Natural killer cell (primary cell): Measurements from ENCODE around the gene STARD6. TPM values are rescaled to one million over a fixed set of nuclear protein-coding genes. Genes with fewer than 3 reads are reported as not detected.

Experiments used
- ATAC-seq, 3 donors: fragments of 150-1000 bp in 2 of 3; fragments of 200-7000 bp in 1 of 3; cut with Tn5 transposase; 1 replicate in 1 of 3; 2 replicates in 2 of 3; pipeline ENCODE4 v1.10.0; 2021; ENCODE audit warnings: mild to moderate bottlenecking in 2 of 3, moderate library complexity in 2 of 3
- DNase-seq, 2 donors: peaks; one replicate each; pipeline versions ENCODE4 v3.0.0 to v3.0.0-alpha.2; 2013 to 2021; ENCODE audit warnings: mixed read lengths in 1 of 2
- H3K27ac ChIP-seq: one replicate; pipeline ENCODE4 v1.5.1; 2013; ENCODE audit warnings: mild to moderate bottlenecking, low read length
- H3K27me3 ChIP-seq: one replicate; pipeline ENCODE4 v1.6.1; 2013; ENCODE audit warnings: low read length; ENCODE audit not compliant: control insufficient read depth, insufficient read depth
- H3K36me3 ChIP-seq: one replicate; pipeline ENCODE4 v1.6.1; 2013; ENCODE audit warnings: low read length; ENCODE audit not compliant: control insufficient read depth, insufficient read depth
- H3K4me1 ChIP-seq: one replicate; pipeline ENCODE4 v1.6.1; 2013; ENCODE audit warnings: low read length; ENCODE audit not compliant: control insufficient read depth, insufficient read depth
- H3K4me3 ChIP-seq: one replicate; pipeline ENCODE4 v1.5.1; 2013; ENCODE audit warnings: low read length
- H3K9me3 ChIP-seq: one replicate; pipeline ENCODE4 v1.6.1; 2013; ENCODE audit warnings: low read length; ENCODE audit not compliant: control insufficient read depth, insufficient read depth
- H3K27ac Mint-ChIP-seq, 2 donors: one replicate each; pipeline ENCODE4 v1.8.0; 2022; ENCODE audit warnings: mild to moderate bottlenecking in 2 of 2, mixed read lengths in 2 of 2, moderate library complexity in 1 of 2
- H3K27me3 Mint-ChIP-seq, 2 donors: one replicate each; pipeline ENCODE4 v1.8.0; 2022; ENCODE audit warnings: low read depth in 2 of 2, mixed read lengths in 2 of 2
- H3K36me3 Mint-ChIP-seq: one replicate; pipeline ENCODE4 v1.8.0; 2022; ENCODE audit warnings: mixed read lengths
- H3K4me1 Mint-ChIP-seq, 2 donors: one replicate each; pipeline ENCODE4 v1.8.0; 2022; ENCODE audit warnings: mixed read lengths in 2 of 2
- H3K4me3 Mint-ChIP-seq: one replicate; pipeline ENCODE4 v1.8.0; 2022; ENCODE audit warnings: mild to moderate bottlenecking, moderate library complexity, mixed read lengths
- H3K9me3 Mint-ChIP-seq, 2 donors: one replicate each; pipeline ENCODE4 v1.8.0; 2022; ENCODE audit warnings: mixed read lengths in 2 of 2
- CTCF ChIP-seq: fragments of 200-600 bp; IDR thresholded peaks from one replicate; pipeline ENCODE4 v1.8.0; 2022; ENCODE audit warnings: antibody characterized with exemption
- WGBS: methylation state at CpG from one replicate; pipeline ENCODE4 v1.1.7; 2013; ENCODE audit warnings: missing lambda C conversion rate; ENCODE audit not compliant: insufficient coverage; 5-methylcytosine and 5-hydroxymethylcytosine counted together
- intact Hi-C: fragments of 100-400 bp; cut with micrococcal nuclease; formaldehyde crosslinking; loops from one replicate; pipeline ENCODE4 v1.14.2; 2022
- total RNA-seq, 4 donors: library from RNA; stranded (reverse); fragments of 120-200 nt in 1 of 4; gene quantifications; one replicate each; pipeline versions ENCODE4 v1.2.3 to v1.2.4, GENCODE V29; 2013 to 2022

Gene STARD6
- total RNA-seq, 3 donors from 2014 or later (not counting 1 experiment from before 2014, with no cell fraction given) = not detected

GRCh38 chr18:54393648-54394294 lies 36.1 kb upstream of the STARD6 start:
- ATAC-seq (no peak), DNase-seq (no peak)
- TF ChIP-seq CTCF = no peak
- H3K36me3 Mint-ChIP-seq = no peaks in the 10 kb centered on the region
- no peaks in the 10 kb centered on the region for H3K27me3 Mint-ChIP-seq
- whole genome bisulfite sequencing = 55% methylated on average over 1 of the region's 1 CpG
- intact Hi-C loops = no loop called here
- no peaks in the 10 kb centered on the region for H3K9me3 Mint-ChIP-seq
- H3K4me1 Mint-ChIP-seq = peaks cover 4 to 5% of the 10 kb centered on the region in 2 donors
- Histone ChIP-seq H3K4me1 (peaks cover 3% of the 10 kb centered on the region), H3K9me3 (no peaks in the 10 kb centered on the region), H3K27ac (no peak overlapping the region), H3K36me3 (no peaks in the 10 kb centered on the region), H3K27me3 (no peaks in the 10 kb centered on the region), H3K4me3 (no peak overlapping the region)
- no peak overlapping the region for H3K27ac Mint-ChIP-seq
- H3K4me3 Mint-ChIP-seq = no peak overlapping the region

- Histone ChIP-seq H3K4me1 (peaks cover 5% of the 10 kb centered on the region), H3K36me3 (no peaks in the 10 kb centered on the region), H3K27ac (no peak overlapping the region), H3K27me3 (no peaks in the 10 kb centered on the region), H3K9me3 (no peaks in the 10 kb centered on the region), H3K4me3 (no peak overlapping the region)
- ATAC-seq (peak; percentile 66 to 76 (median 71)), DNase-seq (peak in 1 of 2 donors; percentile 75)
- peak; percentile 80 for TF ChIP-seq CTCF
- WGBS = 0% methylated on average over 2 of the region's 3 CpGs
- H3K9me3 Mint-ChIP-seq = no peaks in the 10 kb centered on the region
- H3K4me3 Mint-ChIP-seq = no peak overlapping the region
- intact Hi-C loops = loop anchor here (1.0 kb wide), 2 partner anchors 279 to 591 kb away; no protein-coding TSS in a partner anchor
- H3K27me3 Mint-ChIP-seq = no peaks in the 10 kb centered on the region
- no peaks in the 10 kb centered on the region for H3K36me3 Mint-ChIP-seq
- H3K27ac Mint-ChIP-seq = no peak overlapping the region
- peaks cover 13% of the 10 kb centered on the region in 2 donors for H3K4me1 Mint-ChIP-seq
These were observed 34.9 kb upstream of the STARD6 start for GRCh38 chr18:54392543-54393023.

GRCh38 chr18:54390838-54391237 lies 33.2 kb upstream of the STARD6 start:
- 67% methylated on average over 3 of the region's 3 CpGs for WGBS
- no peak for TF ChIP-seq CTCF
- Mint-ChIP-seq H3K9me3 (no peaks in the 10 kb centered on the region), H3K4me3 (no peak overlapping the region), H3K4me1 (peaks cover 13% of the 10 kb centered on the region in 2 donors), H3K36me3 (no peaks in the 10 kb centered on the region), H3K27me3 (no peaks in the 10 kb centered on the region), H3K27ac (no peak overlapping the region)
- ATAC-seq (no peak), DNase-seq (no peak)
- peaks cover 5% of the 10 kb centered on the region for H3K4me1 ChIP-seq
- intact Hi-C loops = loop anchor here (1.0 kb wide), 1 partner anchor 33 kb away; no protein-coding TSS in a partner anchor
- H3K9me3 ChIP-seq = no peaks in the 10 kb centered on the region
- no peak overlapping the region for H3K4me3 ChIP-seq
- H3K27me3 ChIP-seq = no peaks in the 10 kb centered on the region
- H3K27ac ChIP-seq = no peak overlapping the region
- H3K36me3 ChIP-seq = no peaks in the 10 kb centered on the region

GRCh38 chr18:54389143-54389505 lies 31.5 kb upstream of the STARD6 start:
- Histone ChIP-seq H3K36me3 (no peaks in the 10 kb centered on the region), H3K4me3 (no peak overlapping the region), H3K4me1 (peaks cover 5% of the 10 kb centered on the region), H3K9me3 (no peaks in the 10 kb centered on the region), H3K27ac (no peak overlapping the region), H3K27me3 (no peaks in the 10 kb centered on the region)
- H3K36me3 Mint-ChIP-seq = no peaks in the 10 kb centered on the region
- ATAC-seq (no peak), DNase-seq (no peak)
- no peaks in the 10 kb centered on the region for H3K27me3 Mint-ChIP-seq
- no peaks in the 10 kb centered on the region for H3K9me3 Mint-ChIP-seq
- H3K27ac Mint-ChIP-seq = peak overlapping the region in 1 of 2 donors; percentile 68
- 0% methylated on average over 1 of the region's 2 CpGs for WGBS
- no peak overlapping the region for H3K4me3 Mint-ChIP-seq
- intact Hi-C loops = no loop called here
- peaks cover 13% of the 10 kb centered on the region in 2 donors for H3K4me1 Mint-ChIP-seq
- no peak for TF ChIP-seq CTCF
